Neuron (in vitro differentiated cells): ENCODE measurements around the gene PRDM5.

Experiments used
- H2AFZ ChIP-seq: one replicate; pipeline ENCODE4 v1.6.1; 2013; ENCODE audit warnings: low read depth, mild to moderate bottlenecking, inconsistent platforms, low read length, moderate library complexity
- H3K27me3 ChIP-seq: one replicate; pipeline ENCODE4 v1.6.1; 2013; ENCODE audit warnings: low read length; ENCODE audit not compliant: insufficient read depth
- H3K36me3 ChIP-seq: one replicate; pipeline ENCODE4 v1.6.1; 2013; ENCODE audit warnings: low read length; ENCODE audit not compliant: insufficient read depth
- H3K4me1 ChIP-seq: one replicate; pipeline ENCODE4 v1.6.1; 2013; ENCODE audit warnings: low read length; ENCODE audit not compliant: insufficient read depth
- H3K4me3 ChIP-seq: 2 replicates; pipeline ENCODE4 v1.5.1; 2013; ENCODE audit warnings: mild to moderate bottlenecking, low read length, moderate library complexity
- H3K9me3 ChIP-seq: one replicate; pipeline ENCODE4 v1.6.1; 2013; ENCODE audit warnings: low read length

The PRDM5 gene

GRCh38 chr4:120819805-120820437 is 102.6 kb downstream of the PRDM5 start:
- peaks cover 2% of the 10 kb centered on the region for H3K4me1 ChIP-seq
- no peak overlapping the region for H2AFZ ChIP-seq
- no peak overlapping the region for H3K4me3 ChIP-seq
- no peaks in the 10 kb centered on the region for H3K27me3 ChIP-seq
- H3K9me3 ChIP-seq: no peaks in the 10 kb centered on the region
- H3K36me3 ChIP-seq: no peaks in the 10 kb centered on the region

- H3K27me3 ChIP-seq: no peaks in the 10 kb centered on the region
- H3K36me3 ChIP-seq: peaks cover 2% of the 10 kb centered on the region
- H2AFZ ChIP-seq: no peak overlapping the region
- no peaks in the 10 kb centered on the region for H3K9me3 ChIP-seq
- no peaks in the 10 kb centered on the region for H3K4me1 ChIP-seq
- H3K4me3 ChIP-seq: no peak overlapping the region
Measured at GRCh38 chr4:120816296-120816965, 106.1 kb downstream of the PRDM5 start.

GRCh38 chr4:120815361-120815760 is 107.2 kb downstream of the PRDM5 start:
- H3K9me3 ChIP-seq: peaks cover 3% of the 10 kb centered on the region
- no peak overlapping the region for H2AFZ ChIP-seq
- H3K27me3 ChIP-seq: no peaks in the 10 kb centered on the region
- peaks cover 2% of the 10 kb centered on the region for H3K36me3 ChIP-seq
- no peak overlapping the region for H3K4me3 ChIP-seq
- H3K4me1 ChIP-seq: no peaks in the 10 kb centered on the region

GRCh38 chr4:120814886-120815285 is 107.6 kb downstream of the PRDM5 start:
- H3K27me3 ChIP-seq: no peaks in the 10 kb centered on the region
- H3K4me3 ChIP-seq: no peak overlapping the region
- H2AFZ ChIP-seq: no peak overlapping the region
- H3K4me1 ChIP-seq: no peaks in the 10 kb centered on the region
- H3K36me3 ChIP-seq: peaks cover 2% of the 10 kb centered on the region
- peaks cover 4% of the 10 kb centered on the region for H3K9me3 ChIP-seq

GRCh38 chr4:120812216-120812615 is 110.3 kb downstream of the PRDM5 start:
- Histone ChIP-seq H3K9me3 (peaks cover 18% of the 10 kb centered on the region), H3K4me3 (no peak overlapping the region), H3K27me3 (no peaks in the 10 kb centered on the region), H3K4me1 (no peaks in the 10 kb centered on the region), H2AFZ (no peak overlapping the region), H3K36me3 (peaks cover 4% of the 10 kb centered on the region)

- no peaks in the 10 kb centered on the region for H3K27me3 ChIP-seq
- H3K4me3 ChIP-seq: no peak overlapping the region
- H3K36me3 ChIP-seq: peaks cover 4% of the 10 kb centered on the region
- peaks cover 18% of the 10 kb centered on the region for H3K9me3 ChIP-seq
- no peaks in the 10 kb centered on the region for H3K4me1 ChIP-seq
- H2AFZ ChIP-seq: no peak overlapping the region
Measured at GRCh38 chr4:120809518-120809917, 113.0 kb downstream of the PRDM5 start.

- peaks cover 4% of the 10 kb centered on the region for H3K36me3 ChIP-seq
- no peak overlapping the region for H3K4me3 ChIP-seq
- H3K4me1 ChIP-seq: no peaks in the 10 kb centered on the region
- H3K27me3 ChIP-seq: no peaks in the 10 kb centered on the region
- H3K9me3 ChIP-seq: peaks cover 18% of the 10 kb centered on the region
- no peak overlapping the region for H2AFZ ChIP-seq
Measured at GRCh38 chr4:120808475-120809141, 113.9 kb downstream of the PRDM5 start.

GRCh38 chr4:120801137-120801758 is 121.3 kb downstream of the PRDM5 start:
- Histone ChIP-seq H3K4me1 (peaks cover 3% of the 10 kb centered on the region), H3K9me3 (peaks cover 2% of the 10 kb centered on the region), H2AFZ (no peak overlapping the region), H3K4me3 (no peak overlapping the region), H3K27me3 (no peaks in the 10 kb centered on the region), H3K36me3 (peaks cover 2% of the 10 kb centered on the region)

- no peaks in the 10 kb centered on the region for H3K27me3 ChIP-seq
- H2AFZ ChIP-seq: no peak overlapping the region
- H3K9me3 ChIP-seq: peaks cover 5% of the 10 kb centered on the region
- no peak overlapping the region for H3K4me3 ChIP-seq
- H3K4me1 ChIP-seq: peaks cover 3% of the 10 kb centered on the region
- peaks cover 2% of the 10 kb centered on the region for H3K36me3 ChIP-seq
Measured at GRCh38 chr4:120798570-120798969, 124.0 kb downstream of the PRDM5 start.

- Histone ChIP-seq H2AFZ (no peak overlapping the region), H3K27me3 (no peaks in the 10 kb centered on the region), H3K36me3 (peaks cover 2% of the 10 kb centered on the region), H3K4me3 (no peak overlapping the region), H3K9me3 (peaks cover 2% of the 10 kb centered on the region), H3K4me1 (peaks cover 3% of the 10 kb centered on the region)
Measured at GRCh38 chr4:120796271-120796670, 126.3 kb downstream of the PRDM5 start.

- Histone ChIP-seq H3K36me3 (no peaks in the 10 kb centered on the region), H3K4me3 (no peak overlapping the region)
Measured at GRCh38 chr4:120785202-120785601, 137.3 kb downstream of the PRDM5 start.

GRCh38 chr4:120777459-120777858 is 145.1 kb downstream of the PRDM5 start:
- Histone ChIP-seq H2AFZ (no peak overlapping the region), H3K9me3 (no peaks in the 10 kb centered on the region), H3K4me1 (no peaks in the 10 kb centered on the region), H3K36me3 (no peaks in the 10 kb centered on the region), H3K4me3 (no peak overlapping the region), H3K27me3 (no peaks in the 10 kb centered on the region)

More at GRCh38 chr4:120785202-120785601, 137.3 kb downstream of the PRDM5 start:
- no peak overlapping the region for H2AFZ ChIP-seq
- H3K27me3 ChIP-seq: no peaks in the 10 kb centered on the region
- H3K4me1 ChIP-seq: no peaks in the 10 kb centered on the region
- H3K9me3 ChIP-seq: no peaks in the 10 kb centered on the region

- no peak overlapping the region for H3K4me3 ChIP-seq
- H3K9me3 ChIP-seq: no peaks in the 10 kb centered on the region
- H3K4me1 ChIP-seq: no peaks in the 10 kb centered on the region
- H3K27me3 ChIP-seq: no peaks in the 10 kb centered on the region
- no peak overlapping the region for H2AFZ ChIP-seq
- H3K36me3 ChIP-seq: no peaks in the 10 kb centered on the region
Measured at GRCh38 chr4:120775431-120775830, 147.1 kb downstream of the PRDM5 start.
